G401 (cell line): ENCODE measurements around the gene STAT2. TPM values are rescaled to one million over a fixed set of nuclear protein-coding genes. Genes with fewer than 3 reads are reported as not detected.
"Not testable (repeated sequence)": the region's sequence is repeated elsewhere in the genome, so short reads cannot be mapped to it uniquely, and the experiment has no call there.

Source experiments
- DNase-seq: peaks from one replicate; pipeline ENCODE4 v3.0.0-alpha.2; 2015; ENCODE audit warnings: low spot score
- in situ Hi-C: cut with HindIII; loops from 2 replicates; pipeline ENCODE4 v1.10.0; 2016; ENCODE audit warnings: low sequenced_read_pairs, mixed read lengths
- total RNA-seq: library from RNA; depleted of rRNA; stranded (reverse); fragments of >200 nt; shearing (Covaris generic); gene quantifications from 2 replicates; pipeline ENCODE4 v1.2.3, GENCODE V29; 2014

The STAT2 gene
- total RNA-seq, 1 experiment from 2014 or later: 26.9 TPM

DNA sequence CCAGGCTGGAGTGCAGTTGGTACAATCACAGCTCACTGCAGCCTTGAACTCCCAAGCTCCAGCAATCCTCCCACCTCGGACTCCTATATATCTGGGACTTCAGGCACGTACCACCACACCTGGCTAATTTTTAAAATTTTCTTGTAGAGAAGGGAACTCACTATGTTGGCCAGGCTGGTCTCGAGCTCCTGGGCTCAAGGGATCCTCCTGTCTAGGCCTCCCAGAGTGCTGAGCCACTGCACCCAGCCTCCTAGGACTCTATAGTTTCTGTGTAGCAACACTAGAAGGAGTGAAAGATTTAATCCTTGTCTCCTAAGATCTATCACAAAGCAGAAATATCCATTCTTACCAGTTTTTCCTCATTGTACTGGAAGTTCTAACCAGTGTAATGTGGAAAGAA, 7.0 kb upstream of the STAT2 start:
- DNase-seq: no peak
- in situ Hi-C loops: no loop called here

DNA sequence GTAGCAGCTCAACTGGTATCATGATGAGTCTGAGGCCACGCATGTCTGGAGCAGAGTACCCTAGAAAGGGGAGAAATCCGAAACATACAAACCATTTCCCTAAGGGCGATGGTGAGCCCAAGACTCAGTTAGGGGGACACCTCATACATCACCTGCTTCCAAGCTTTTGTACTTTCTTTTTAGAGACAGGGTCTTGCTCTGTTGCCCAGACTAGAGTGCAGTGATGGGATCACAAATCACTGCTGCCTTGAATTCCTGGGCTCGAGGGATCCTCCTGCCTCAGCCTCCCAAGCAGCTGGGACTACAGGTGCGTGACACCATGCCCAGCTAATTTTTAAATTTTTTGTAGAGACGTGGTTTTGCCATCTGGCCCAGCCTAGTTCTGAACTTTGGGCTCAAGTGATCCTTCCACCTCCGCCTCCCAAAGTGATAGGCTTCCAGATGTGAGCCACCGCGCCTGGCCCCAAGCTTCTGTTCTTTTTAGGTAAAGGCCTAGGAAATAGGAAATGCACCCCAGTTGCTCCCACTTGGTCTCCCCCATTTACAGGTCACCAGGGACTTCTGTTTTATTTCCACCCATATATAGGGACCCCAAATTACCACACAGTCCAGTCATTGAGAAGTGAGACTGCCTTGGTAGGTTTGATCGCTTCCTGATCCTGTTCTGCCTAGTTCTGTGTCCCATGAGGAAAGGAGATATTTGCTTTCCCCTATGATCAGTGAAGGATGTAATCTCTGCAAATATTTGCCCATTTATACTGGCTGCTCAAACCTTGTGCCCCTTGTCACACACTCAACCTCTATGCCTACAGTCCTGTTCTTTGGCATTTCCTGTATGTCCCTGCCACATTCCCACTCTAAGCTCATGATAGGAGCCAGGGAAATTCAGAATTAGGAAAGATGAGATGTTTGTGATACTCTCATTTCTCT, 2.5 kb upstream of the STAT2 start, which contains the start of gene APOF:
Gene APOF, minus strand, starts transcription at position 728 of the 930 bp plus-strand sequence. Its CDS starts 112 bp downstream, at position 616.
- no peak for DNase-seq
- in situ Hi-C loops: no loop called here

DNA sequence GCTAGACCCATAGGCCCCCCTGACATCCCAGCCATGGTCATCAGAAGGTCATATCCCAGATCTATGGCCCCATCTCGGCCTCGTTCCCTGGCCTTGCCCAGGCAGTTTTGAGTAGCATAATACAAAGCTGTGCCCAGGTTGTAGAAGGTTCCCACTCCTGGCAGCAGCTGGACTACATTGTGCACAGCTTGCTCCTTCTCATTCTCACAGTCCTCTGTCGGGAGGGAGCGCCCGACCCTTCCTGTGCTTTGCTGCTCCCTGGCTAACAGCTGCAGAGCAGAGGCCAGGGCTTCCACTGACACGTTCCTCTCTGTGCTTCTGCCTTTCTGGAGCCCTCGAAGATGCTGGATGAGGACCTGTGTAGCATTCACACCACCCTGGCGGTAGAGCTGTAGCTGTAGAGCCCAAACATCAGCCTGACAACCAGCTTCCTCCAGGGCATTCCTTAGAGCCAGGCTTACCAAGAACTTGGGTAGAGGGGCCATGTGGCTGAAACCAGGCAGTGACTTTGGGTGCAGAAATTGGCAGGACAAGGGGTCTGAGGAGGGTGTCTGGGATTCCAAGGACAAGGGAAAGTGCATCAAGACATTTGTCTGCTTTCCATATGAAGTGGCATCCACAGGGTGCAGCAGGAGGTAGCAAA, 1.7 kb upstream of the STAT2 start:
- no peak for DNase-seq
- in situ Hi-C loops: no loop called here

DNA sequence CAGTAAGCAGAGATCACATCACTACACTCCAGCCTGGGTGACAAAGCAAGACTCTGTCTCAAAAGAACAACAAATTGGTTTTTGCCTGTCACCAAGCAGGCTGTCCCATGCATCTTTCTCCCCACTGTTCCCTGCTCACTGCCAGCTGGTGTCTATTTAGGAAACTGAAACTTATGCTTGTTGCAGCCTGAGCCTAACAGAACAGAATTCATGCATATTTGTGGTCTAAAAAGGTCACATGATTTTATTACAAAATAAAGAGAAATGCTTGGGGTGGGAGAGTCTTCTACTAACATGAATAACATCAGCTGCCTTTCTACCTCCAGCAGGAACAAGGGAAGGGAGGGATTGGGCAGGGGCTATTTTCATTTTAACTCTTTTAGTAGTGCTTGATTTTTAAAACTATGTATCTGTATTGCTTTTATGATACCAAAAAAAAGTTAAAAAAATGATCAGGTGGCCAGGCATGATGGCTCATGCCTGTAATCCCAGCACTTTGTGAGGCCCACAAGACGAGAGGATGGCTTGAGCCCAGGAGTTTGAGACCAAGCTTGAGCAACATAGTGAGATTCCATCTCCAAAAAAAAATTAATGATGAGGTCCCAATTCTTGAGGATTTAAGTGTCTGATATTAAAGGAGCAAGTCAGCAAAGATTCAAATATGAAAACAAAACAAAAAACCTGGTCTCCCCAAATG, 923 bp downstream of the STAT2 start:
- in situ Hi-C loops: no loop called here
- peak; percentile 27 for DNase-seq

DNA sequence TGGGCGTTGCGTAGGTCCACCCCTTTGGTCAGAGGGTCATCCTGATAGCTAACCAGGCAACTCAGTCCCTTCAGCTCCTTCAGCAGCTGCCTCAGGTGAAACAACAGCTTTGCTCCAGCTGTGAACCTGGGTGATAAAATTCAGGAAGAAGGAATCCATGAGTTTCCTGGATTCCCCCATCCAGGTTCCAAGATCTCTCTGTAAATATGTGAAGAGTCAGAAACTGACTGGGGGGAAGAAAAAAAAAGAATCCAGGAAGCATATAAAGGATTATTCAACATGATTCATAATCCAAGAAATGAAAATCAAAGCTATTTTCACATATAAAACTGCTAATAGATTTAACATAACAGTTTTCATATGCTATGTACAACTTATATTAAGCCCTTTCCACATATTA, 8.6 kb downstream of the STAT2 start:
- in situ Hi-C loops: no loop called here

DNA sequence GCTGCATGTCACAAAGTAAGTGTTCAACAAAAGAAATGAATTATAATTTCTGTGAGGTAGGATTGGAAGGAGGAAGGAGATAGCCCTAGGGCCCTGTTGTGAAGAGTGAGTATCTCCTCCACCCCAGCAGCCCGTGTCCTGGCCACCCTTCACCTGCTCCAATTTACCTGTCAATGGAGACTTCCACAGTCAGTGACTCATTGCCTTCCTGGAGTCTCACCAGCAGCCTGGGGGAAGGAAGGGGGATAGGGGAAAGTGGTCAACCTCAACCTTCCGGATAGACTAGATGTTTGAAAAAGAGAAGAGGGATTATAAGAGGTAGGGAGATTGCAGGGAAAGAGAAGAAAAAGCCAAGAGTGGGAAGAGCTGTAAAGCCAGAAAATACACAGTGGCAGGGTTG, 9.2 kb downstream of the STAT2 start:
- no peak for DNase-seq
- in situ Hi-C loops: no loop called here

More for the DNA sequence above, 8.6 kb downstream of the STAT2 start:
- no peak for DNase-seq

DNA sequence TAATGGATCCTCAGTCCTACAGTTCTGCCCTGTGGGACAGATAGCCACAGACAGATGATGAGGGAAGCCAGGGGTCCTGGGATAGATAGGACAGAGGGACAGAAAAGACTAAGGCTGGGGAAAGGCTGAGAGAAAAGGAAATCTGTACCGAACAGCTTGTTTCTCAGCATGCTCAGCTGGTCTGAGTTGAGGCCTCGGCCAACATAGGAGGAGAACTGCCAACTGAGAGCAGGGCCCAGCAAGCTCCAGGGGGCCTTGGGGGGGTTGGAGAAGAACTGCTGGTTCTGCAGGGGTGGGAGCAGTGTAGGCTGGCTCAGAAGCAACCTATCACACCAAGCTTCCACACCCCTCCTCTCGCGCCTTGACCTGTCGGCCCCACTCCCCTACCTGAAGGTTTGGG, 11.1 kb downstream of the STAT2 start:
- in situ Hi-C loops: no loop called here
- peak; percentile 94 for DNase-seq

DNA sequence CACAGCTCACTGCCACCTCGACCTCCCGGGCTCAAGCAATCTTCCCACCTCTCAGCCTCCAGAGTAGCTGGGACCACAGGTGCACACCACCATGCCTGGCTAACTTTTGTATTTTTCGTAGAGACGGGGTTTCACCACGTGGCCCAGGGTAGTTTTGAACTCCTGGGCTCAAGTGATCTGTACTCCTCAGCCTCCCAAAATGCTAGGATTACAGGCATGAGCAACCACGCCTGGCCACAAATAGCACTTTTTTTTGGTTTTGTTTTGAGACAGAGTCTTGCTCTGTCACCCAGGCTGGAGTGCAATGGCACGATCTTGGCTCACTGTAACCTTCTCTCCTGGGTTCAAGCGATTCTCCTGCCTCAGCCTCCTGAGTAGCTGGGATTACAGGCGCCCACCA, 12.7 kb downstream of the STAT2 start:
- DNase-seq, in situ Hi-C loops: not testable (repeated sequence)

DNA sequence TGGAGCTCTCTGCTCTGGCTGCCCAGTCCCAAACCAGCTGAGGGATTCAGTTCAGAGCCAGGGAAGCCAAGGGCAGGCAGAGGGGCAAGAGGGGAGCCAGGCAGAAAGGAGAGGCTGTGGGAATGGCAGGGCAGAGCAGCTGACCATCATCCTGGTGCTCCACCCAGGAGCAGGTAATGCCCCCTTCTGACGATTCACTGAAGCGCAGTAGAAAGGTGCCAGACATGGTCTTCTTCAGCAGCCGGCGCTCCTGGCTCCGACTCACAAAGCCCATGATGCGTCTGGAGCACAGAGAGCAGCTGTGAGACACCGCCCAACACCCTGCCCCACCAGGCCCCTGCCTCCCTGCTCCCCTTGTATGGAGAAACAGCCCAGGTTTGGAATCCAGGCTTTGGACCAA, 13.2 kb downstream of the STAT2 start:
- in situ Hi-C loops: no loop called here
- peak; percentile 53 for DNase-seq

DNA sequence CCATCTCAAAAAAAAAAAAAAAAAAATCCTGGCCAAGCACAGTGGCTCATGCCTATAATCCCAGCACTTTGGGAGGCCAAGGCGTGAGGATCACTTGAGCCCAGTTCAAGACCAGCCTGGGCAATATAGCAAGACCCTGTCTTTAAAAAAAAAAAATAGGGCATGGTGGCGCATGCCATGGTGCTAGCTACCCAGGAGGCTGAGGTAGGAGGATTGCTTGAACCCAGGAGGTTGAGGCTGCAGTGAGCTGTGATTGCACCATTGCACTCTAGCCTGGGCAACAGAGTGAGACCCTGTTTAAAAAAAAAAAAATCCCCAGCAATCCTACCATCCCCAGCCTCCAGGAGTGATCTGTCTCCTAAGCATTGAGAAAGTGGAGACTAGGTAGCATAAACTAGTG, 17.6 kb downstream of the STAT2 start:
- in situ Hi-C loops, DNase-seq: not testable (repeated sequence)

DNA sequence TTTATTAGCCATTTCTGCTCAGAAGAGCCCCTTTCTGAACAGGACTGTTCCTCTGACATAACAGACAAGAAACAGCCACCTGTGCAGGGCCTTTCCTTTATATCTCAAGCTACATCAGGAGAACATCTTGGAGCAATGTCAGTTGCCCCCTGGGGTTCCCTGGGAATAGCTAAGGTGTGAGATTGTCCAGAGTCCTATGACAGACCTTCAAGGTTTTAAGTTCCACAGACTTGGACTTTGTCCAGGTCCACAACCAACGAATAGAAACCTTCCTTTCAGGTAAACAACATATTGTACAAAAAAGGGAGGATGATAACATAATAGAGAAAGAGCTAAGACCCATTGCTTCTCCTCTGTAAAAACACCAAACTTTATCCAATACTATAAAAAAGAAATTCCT, 18.3 kb downstream of the STAT2 start:
- in situ Hi-C loops: no loop called here
- DNase-seq: no peak

DNA sequence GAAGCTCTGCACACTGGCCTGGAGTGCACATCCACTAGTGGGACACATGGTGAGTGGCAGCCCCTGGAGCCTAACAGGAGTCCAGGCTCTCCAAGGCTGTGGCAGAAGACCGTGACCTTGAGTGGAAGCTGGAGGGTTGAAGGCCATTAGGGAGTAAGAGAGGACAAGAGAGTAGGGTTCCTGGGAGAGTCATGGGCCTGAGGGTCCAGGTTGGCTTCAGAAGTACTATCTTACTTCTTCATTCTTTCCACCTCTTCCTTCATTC, 20.8 kb downstream of the STAT2 start:
- in situ Hi-C loops: no loop called here
- no peak for DNase-seq

DNA sequence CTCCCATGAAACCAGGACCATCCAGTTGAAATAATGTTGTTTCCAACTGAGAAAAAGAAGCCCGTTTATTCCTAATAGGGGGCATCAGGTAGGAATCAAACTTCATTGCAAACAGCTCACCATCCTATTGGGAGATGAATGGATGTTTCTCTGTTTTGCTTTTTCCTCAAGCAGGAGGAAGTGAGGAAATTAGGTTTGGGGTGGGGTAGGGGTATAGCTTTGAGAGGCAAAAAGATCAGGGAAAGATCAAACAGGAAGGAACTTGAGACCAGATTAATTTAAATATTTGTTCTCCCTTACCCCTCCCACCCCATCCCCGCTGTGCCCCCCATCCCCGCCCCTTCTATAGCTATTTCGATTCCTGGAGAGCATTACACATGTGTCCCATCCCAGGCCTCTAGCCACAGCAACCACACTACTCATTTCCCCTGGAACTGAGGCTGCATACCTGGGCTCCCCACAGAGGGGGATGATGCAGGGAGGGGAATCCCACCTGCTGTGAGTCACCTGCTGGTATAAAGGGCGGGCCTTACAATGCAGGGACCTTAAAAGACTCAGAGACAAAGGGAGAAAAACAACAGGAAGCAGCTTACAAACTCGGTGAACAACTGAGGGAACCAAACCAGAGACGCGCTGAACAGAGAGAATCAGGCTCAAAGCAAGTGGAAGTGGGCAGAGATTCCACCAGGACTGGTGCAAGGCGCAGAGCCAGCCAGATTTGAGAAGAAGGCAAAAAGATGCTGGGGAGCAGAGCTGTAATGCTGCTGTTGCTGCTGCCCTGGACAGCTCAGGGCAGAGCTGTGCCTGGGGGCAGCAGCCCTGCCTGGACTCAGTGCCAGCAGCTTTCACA, 21.4 kb downstream of the STAT2 start, which contains the start of gene IL23A:
Gene IL23A, plus strand, starts transcription at position 577 of the 850 bp plus-strand sequence. Its CDS starts 161 bp downstream, at position 738.
- in situ Hi-C loops: no loop called here
- no peak for DNase-seq

DNA sequence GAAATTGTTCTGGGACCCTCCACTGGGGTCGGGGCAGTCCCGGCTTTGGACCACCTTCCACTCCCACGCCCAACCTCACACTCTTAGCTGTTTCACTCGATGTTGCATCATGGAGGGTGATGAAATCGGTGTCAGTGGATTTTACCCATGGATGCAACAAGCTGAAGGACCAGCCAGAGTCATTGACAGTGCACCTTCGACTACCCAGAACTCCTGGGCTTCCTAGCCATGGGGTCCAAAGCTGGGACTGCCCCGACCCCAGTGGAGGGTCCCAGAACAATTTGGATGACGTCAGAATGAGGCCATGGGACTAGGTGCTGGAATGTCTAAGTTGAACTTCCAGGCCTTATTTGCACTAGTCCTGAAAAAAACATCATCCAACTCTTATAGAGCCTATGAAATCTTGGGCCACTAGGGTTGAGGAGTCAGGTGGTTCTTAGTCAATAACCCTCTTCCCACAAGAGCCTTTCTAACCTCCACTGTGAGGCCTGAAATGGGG, 22.1 kb downstream of the STAT2 start:
- in situ Hi-C loops: no loop called here
- no peak for DNase-seq

DNA sequence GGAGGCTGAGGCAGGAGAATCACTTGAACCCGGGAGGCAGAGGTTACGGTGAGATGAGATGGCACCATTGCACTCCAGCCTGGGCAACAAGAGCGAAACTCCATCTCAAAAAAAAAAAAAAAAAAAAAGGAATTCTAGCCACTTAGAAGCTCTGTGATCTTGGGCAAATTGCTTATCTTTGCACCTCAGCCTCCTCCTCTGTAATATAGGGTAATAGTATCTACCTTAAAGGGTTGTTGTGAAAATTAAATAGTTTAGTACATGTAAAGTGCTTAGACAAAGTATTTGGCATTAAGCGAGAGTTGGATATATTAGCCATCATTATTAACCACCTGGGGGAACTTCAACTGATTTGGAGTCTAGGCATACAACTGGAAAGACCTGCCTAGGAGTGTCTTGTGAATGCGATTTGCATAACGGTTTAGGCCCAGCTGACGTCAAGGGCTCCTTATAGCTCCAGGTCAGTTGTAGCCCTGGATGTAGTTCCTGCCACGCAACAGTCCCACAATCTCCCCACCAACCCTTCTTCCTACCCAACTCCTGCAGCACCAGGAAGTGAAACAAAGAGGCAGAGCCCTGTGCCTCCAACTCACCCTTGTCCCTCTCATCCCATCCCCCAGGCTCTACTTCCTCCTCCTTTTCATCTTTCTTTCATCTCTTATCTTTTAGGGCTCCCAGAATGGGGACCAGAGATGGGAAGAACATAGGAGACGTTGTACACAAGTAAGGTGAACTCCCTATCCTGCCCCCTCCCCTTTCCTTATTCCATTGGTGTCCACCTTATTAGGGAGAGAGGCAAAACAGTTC, 23.3 kb downstream of the STAT2 start:
- in situ Hi-C loops: no loop called here
- no peak for DNase-seq

DNA sequence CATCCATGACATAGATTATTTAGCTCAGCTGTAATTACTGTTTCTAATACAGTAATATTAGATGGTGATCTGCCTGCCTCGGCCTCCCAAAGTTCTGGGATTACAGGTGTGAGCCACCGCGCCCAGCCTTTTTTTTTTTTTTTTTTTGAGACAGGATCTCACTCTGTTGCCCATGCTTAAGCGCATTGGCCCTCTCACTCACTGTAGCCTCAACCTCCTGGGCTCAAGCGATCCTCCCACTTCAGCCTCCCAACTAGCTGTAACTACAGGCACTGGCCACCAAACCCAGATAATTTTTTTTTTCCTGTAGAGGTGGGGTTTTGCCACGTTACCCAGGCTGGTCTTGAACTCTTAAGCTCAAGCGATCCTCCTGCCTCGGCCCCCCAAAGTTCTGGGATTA, 24.4 kb downstream of the STAT2 start:
- in situ Hi-C loops: not testable (repeated sequence)

DNA sequence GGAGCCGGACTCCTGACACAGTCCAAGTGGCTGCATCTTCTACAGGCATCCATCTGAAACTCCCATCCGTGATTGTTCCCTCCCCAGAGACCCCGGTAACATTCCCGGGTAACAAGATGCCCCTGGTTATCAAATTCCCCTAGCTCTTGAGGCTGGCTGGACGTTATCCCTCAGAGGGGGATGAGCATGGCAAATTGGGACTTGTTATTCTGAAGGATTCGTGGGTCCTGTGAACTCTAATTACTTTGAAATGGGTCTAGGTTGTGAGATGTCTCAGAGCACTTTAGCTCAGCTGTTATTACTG, 25.5 kb downstream of the STAT2 start:
- DNase-seq: peak; percentile 9

More for the DNA sequence above, 24.4 kb downstream of the STAT2 start:
- DNase-seq: not testable (repeated sequence)

More for the DNA sequence above, 25.5 kb downstream of the STAT2 start:
- in situ Hi-C loops: no loop called here
